Gastroesophageal sphincter (tissue), 3 donors: ENCODE data around the gene MCC.

Experiments used
- CTCF ChIP-seq, 4 experiments: fragments of 200-600 bp in 2 of 4; fragments of 450-650 bp in 2 of 4; sonication (generic) in 1 of 4; IDR thresholded peaks; one replicate each; pipeline ENCODE4 v1.5.1; 2017 to 2019; ENCODE audit warnings: antibody characterized with exemption in 4 of 4, mild to moderate bottlenecking in 2 of 4, moderate library complexity in 2 of 4
- EP300 ChIP-seq: sonication (generic); formaldehyde crosslinking; IDR thresholded peaks from one replicate; pipeline ENCODE4 v1.6.1; 2017; ENCODE audit warnings: antibody characterized with exemption, mild to moderate bottlenecking
- POLR2A ChIP-seq, 2 donors: fragments of 450-650 bp; IDR thresholded peaks; one replicate each; pipeline ENCODE4 v1.6.1; 2017; ENCODE audit warnings: antibody characterized with exemption in 2 of 2, mild to moderate bottlenecking in 2 of 2, moderate library complexity in 1 of 2
- POLR2AphosphoS5 ChIP-seq: sonication (generic); formaldehyde crosslinking; IDR thresholded peaks from one replicate; pipeline ENCODE4 v1.6.1; 2017; ENCODE audit warnings: antibody characterized with exemption

- TF ChIP-seq POLR2A (IDR thresholded peaks at IDR 0.05) (no peak), CTCF (IDR thresholded peaks at IDR 0.05) (no peak), POLR2AphosphoS5 (no peak), EP300 (no peak)
Observed at GRCh38 chr5:113244966-113245365, 243.3 kb downstream of the MCC start.
